GM19043 (cell line): ENCODE results near the gene PSMD13.

ENCODE experiments used
- ATAC-seq: cut with Tn5 transposase; IDR thresholded peaks from one replicate; pipeline ENCODE4 v1.9.1; 2021; ENCODE audit warnings: low read depth; ENCODE audit not compliant: unreplicated experiment

PSMD13 gene

DNA sequence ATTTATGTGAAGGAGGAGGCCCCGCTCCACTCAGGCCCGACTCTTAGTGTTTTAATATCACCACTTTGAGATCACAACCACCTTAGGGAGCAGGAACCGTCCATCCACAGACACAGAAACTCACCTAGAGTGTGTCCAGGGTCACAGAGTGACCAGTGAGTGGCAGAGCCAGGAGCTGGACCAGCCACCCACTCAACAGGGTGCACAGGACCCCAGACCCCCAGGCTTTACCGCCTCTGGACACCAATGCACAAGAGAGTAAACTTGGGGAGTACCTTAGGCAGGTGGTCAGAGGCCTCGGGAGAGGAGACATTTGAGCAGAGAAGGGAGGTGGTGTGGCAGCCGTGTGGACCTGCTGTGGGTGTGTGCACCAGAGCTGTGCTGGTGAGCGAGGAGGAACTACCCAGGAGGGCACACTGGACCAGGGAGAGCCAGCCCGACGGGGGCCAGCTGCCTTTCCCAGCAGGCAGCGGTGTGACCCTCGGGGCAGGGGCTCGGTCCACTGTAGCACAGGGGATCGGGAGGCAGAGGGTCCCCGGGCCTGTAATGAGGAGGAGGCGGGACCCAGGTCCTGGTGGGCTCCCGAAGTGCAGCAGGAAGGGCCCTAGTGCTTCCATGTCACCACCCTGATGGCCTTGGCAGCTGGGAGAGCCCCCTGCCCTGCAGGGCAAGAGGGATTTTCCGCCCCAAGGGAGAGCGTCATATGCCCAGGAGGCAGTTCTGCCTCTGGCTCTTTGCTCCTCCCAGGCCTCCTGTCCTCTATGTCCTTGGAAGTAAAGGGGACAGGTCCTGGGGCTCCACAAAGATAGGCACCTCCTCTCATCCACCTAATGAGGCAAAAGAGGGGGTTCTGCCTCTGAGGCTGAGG is 33.9 kb downstream of the PSMD13 start:
- ATAC-seq: no peak

DNA sequence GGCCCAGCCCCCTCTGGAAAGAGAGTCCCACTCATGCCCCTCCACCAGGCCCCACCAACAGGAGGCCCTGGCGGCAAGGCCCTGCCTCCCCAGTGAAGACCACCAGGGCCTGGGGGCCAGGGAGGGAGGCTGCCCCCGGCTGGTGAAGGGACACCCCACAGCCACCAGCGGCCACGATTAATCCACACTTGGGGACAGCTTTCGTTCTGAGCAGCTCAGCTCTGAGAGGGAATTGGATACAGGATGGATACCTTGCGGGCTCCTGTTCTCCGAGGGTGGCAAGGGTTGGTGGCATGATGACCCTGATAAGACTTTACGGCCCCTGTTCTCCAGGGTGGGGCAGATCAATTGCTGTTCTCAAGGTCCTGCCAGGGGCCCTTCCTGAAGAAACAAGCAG is 34.5 kb downstream of the PSMD13 start:
- ATAC-seq: no peak

- no peak for ATAC-seq
Observed at GRCh38 chr11:272195-272930, 35.6 kb downstream of the PSMD13 start.

- ATAC-seq: no peak
Observed at GRCh38 chr11:272931-273198, 36.1 kb downstream of the PSMD13 start.

DNA sequence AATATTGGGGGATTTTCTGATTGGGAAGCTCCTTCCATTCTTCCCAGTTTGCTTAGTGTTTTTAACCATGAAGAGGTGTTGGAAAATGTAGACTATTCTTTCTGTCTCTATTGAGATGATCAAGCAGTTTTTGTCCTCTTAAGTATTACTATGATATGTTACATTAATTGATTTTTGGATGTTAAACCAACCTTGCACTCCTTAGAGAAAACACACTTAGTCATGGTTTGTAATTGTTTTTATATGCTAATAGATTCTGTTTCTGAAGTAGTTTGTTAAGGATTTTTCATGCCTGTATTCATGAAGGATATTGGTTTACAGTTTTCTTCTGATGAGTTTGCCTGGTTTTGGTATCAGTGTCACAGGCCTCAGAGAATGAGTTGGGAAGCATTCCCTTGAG is 39.4 kb downstream of the PSMD13 start:
- ATAC-seq: no peak

- ATAC-seq: no peak
Observed at GRCh38 chr11:278001-278951, 41.5 kb downstream of the PSMD13 start, which contains the start of gene NLRP6. Gene NLRP6 (plus strand): TSS chr11:278407. CDS start chr11:278570, 163 bp downstream.

DNA sequence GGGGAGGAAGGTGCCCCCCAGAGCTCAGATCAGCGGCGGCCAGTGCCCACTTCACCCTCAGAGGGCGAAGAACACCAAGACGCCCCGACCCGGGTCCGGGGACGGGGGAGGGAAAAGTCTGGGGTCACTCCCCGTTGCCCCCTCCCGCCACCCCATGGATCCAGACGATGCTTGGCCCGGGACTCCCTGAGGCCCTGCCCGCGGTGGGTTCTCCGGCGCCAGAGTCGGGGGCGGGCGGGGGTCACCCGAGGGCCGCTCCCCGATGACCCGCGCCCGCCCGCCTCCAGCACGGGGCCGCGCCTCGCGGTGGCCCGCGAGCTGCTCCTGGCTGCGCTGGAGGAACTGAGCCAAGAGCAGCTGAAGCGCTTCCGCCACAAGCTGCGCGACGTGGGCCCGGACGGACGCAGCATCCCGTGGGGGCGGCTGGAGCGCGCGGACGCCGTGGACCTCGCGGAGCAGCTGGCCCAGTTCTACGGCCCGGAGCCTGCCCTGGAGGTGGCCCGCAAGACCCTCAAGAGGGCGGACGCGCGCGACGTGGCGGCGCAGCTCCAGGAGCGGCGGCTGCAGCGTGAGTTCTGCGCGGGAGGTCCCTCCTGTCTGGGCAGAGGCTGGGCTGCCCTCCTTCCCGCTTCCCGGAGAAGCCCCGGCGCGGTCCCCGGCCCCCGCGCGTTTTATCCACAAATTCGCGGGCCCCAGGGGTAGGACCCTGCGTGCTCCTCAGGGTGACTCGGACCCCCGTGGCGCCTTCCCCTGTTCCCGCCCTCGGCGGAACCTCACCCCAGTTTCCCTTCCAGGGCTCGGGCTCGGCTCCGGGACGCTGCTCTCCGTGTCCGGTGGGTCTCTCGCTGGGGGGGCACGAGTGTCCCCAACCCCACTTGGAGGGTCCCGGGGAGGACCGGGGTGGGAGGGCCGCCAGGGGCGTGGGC is 42.5 kb downstream of the PSMD13 start:
- ATAC-seq: no peak

DNA sequence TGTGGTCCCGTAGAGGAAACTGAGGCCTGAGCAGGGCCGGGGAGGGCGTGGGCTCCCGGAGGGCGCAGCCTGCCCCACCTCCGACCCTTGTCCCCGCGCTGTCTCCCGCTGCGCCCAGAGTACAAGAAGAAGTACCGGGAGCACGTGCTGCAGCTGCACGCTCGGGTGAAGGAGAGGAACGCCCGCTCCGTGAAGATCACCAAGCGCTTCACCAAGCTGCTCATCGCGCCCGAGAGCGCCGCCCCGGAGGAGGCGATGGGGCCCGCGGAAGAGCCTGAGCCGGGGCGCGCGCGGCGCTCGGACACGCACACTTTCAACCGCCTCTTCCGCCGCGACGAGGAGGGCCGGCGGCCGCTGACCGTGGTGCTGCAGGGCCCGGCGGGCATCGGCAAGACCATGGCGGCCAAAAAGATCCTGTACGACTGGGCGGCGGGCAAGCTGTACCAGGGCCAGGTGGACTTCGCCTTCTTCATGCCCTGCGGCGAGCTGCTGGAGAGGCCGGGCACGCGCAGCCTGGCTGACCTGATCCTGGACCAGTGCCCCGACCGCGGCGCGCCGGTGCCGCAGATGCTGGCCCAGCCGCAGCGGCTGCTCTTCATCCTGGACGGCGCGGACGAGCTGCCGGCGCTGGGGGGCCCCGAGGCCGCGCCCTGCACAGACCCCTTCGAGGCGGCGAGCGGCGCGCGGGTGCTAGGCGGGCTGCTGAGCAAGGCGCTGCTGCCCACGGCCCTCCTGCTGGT is 43.4 kb downstream of the PSMD13 start:
- ATAC-seq: no peak

DNA sequence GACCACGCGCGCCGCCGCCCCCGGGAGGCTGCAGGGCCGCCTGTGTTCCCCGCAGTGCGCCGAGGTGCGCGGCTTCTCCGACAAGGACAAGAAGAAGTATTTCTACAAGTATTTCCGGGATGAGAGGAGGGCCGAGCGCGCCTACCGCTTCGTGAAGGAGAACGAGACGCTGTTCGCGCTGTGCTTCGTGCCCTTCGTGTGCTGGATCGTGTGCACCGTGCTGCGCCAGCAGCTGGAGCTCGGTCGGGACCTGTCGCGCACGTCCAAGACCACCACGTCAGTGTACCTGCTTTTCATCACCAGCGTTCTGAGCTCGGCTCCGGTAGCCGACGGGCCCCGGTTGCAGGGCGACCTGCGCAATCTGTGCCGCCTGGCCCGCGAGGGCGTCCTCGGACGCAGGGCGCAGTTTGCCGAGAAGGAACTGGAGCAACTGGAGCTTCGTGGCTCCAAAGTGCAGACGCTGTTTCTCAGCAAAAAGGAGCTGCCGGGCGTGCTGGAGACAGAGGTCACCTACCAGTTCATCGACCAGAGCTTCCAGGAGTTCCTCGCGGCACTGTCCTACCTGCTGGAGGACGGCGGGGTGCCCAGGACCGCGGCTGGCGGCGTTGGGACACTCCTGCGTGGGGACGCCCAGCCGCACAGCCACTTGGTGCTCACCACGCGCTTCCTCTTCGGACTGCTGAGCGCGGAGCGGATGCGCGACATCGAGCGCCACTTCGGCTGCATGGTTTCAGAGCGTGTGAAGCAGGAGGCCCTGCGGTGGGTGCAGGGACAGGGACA is 44.1 kb downstream of the PSMD13 start:
- no peak for ATAC-seq

DNA sequence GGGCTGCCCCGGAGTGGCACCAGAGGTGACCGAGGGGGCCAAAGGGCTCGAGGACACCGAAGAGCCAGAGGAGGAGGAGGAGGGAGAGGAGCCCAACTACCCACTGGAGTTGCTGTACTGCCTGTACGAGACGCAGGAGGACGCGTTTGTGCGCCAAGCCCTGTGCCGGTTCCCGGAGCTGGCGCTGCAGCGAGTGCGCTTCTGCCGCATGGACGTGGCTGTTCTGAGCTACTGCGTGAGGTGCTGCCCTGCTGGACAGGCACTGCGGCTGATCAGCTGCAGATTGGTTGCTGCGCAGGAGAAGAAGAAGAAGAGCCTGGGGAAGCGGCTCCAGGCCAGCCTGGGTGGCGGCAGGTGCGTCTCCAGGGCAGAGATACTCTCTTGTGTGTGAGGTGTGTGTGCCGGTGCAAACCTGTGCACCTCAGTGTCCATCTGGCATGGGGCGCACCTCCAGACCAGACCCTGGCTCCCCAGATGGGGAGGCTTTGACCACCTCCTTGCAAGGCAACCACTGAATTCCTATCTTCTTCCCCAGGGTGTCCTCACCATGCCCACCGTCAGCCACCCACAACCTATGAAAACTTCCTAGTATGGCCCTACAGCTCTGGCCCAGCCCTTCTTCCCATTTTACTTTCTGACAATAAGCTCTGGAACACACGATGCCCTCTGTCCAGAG is 44.8 kb downstream of the PSMD13 start:
- no peak for ATAC-seq

GRCh38 chr11:282171-282570 is 45.4 kb downstream of the PSMD13 start:
- no peak for ATAC-seq

DNA sequence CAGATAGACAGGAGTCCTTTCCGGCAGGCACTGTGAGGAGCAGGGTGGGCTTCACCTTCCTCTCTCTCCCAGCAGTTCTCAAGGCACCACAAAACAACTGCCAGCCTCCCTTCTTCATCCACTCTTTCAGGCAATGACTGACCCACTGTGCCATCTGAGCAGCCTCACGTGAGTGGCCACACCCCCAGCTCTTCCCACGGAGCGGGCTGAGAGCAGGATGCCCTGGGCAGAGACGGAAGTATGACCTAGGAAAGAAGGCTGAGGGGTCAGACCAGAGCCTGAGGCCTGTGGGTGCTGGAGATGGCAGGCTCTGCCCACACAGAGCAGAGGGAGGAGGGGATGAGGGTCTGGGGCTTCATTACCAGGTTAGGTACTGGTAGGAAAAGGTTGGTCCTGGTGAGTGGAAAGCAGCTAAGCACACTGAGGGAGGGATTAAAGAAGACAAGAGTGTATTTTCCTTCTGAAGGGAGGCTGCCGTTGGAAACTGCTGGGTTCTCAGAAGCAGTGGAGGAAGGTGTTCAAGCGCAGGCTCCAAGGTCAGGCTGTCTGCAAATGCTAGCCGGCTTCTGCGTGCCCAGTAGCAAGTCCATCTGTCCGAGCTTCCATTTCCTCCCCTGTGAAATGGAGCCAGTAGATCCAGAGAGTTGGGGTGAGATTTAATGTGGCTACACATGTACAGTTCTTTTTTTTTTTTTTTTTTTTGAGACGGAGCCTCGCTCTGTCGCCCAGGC is 46.0 kb downstream of the PSMD13 start:
- no peak for ATAC-seq

DNA sequence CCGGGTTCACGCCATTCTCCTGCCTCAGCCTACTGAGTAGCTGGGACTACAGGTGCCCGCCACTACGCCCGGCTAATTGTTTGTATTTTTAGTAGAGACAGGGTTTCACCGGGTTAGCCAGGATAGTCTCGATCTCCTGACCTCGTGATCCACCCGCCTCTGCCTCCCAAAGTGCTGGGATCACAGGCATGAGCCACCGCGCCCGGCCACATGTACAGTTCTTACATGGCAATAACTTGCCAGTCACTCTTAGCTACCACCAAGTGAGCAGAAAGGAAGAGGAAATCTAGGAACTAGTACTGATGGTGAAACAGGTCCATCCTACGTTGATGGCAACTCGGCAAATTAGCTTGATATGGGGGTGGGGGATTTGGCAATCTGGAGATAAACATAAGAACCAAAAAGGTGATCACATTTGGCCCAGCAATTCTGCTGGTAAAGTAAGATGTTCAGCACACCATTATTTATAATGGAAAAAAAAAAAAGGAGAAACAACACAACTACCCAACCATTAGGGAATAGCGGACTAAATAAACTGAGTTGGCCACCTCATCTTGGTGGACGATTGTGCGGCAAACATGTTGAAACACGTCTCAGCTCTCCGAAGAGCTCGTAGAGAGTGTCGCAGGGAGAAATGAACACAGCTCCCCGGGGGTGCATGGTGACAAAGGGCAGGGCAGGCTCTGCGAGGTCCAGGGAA is 46.8 kb downstream of the PSMD13 start:
- no peak for ATAC-seq

DNA sequence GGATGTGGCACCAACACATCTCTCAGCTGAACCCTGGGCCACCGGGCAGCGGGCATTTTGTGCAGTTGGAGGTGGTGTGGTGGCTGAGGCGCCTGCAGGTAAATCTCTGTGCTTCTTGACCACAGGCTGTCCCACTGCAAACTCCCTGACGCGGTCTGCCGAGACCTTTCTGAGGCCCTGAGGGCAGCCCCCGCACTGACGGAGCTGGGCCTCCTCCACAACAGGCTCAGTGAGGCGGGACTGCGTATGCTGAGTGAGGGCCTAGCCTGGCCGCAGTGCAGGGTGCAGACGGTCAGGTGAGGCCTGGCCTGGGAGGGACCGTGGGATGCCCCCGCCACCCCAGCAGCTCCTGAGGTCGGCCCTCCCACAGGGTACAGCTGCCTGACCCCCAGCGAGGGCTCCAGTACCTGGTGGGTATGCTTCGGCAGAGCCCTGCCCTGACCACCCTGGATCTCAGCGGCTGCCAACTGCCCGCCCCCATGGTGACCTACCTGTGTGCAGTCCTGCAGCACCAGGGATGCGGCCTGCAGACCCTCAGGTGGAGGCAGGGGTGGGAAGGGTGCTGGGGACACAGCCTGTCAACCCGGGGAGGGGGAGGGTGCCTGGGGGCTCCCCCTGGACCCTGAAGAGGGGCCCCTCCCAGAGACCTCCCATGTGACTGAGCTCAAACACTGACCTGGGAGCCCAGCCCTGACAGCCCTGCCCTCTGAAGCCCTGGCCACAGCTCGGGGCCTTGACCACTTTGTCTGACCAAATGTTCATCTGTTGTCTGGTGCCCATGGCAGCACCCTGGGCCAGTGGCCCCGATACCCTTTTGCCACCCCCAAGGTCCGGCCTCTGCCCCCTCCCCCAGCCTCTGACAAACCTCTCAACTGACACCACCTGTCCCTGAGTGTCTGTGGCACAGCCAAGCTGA is 47.6 kb downstream of the PSMD13 start:
- no peak for ATAC-seq

GRCh38 chr11:285021-285893 is 48.5 kb downstream of the PSMD13 start:
- no peak for ATAC-seq
